Mammary epithelial cell (primary cell): ENCODE measurements around the gene CASR.
"Not testable (repeated sequence)": the region's sequence is repeated elsewhere in the genome, so short reads cannot be mapped to it uniquely, and the experiment has no call there.

Experiments
- CTCF ChIP-seq, 2 donors: IDR thresholded peaks in 1 of 2; conservative IDR thresholded peaks in 1 of 2; 2 replicates each; pipeline ENCODE4 v1.5.1; 2011 to 2012; ENCODE audit warnings: inconsistent platforms in 2 of 2, low read length in 2 of 2, mild to moderate bottlenecking in 2 of 2, control low read depth in 1 of 2, low read depth in 1 of 2; ENCODE audit not compliant: insufficient read depth in 1 of 2; ENCODE audit errors: extremely low read depth in 1 of 2
- EZH2 ChIP-seq: IDR thresholded peaks from 2 replicates; pipeline ENCODE4 v1.6.1; 2012; ENCODE audit warnings: low read length, inconsistent platforms, borderline replicate concordance

- TF ChIP-seq CTCF (conservative IDR thresholded peaks at IDR 0.05 in 1 of 2, IDR thresholded peaks at IDR 0.05 in 1 of 2; ENCODE audit: extremely low read depth in 1 of 2, insufficient read depth in 1 of 2, low read depth in 1 of 2, low read length in 2 of 2); EZH2: not testable (repeated sequence)
Observed at GRCh38 chr3:122201476-122201875, 18.0 kb downstream of the CASR start.
